NOMO-1 (cell line): ENCODE results near the gene RNF34.
"Not testable (repeated sequence)": the region's sequence is repeated elsewhere in the genome, so short reads cannot be mapped to it uniquely, and the experiment has no call there.

Experiments
- DNase-seq, 2 experiments: peaks; one replicate each; lab custom pipeline; 2025; ENCODE audit not compliant: unreplicated experiment in 2 of 2; lab: John Stamatoyannopoulos, UW

Gene RNF34

DNA sequence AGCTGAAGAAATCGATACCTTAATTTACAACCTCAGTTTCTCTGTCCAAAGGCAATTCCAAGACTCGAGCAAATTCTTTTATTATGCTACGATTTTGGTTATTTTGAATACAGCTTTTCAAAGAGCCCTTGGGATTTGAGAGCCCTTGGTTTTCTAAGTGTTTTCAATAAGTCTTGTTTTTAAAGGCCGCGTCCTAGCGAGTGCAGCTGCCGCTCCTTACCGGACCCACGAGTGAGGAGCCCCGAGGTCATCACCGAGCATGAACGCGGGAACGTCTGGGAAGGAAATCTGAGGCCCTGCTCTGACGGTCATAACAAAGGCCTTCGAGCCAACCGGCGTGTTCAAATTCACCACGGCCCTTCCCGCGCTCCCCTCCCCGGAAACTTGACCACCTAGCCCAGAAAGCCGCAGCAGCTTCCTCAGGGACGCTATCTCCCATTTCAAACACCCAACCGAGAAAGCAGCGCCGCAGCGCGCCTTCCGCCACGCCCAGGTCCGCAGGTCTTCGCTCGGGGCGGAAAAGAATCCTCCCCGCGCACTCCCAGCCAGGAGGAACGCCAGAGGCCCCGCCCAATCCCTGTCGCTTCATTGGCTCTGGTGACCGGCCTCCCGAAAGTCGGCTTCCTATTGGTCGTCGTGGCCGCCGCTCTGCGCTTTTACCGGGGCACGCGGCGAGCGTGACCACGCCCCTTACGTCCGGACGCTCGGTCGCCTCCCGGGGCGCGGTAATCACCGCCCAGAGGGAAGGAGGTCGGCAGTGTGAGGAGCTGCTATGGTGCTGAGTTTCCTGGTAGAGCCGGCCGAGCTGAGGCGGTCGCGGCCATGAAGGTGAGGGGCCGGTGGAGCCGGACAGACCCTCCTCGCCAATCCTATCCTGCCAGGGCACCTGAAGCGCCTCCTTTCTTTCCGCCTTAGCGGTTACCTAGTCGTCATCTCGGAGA lies at the start of gene RNF34:
TSS of gene RNF34 (plus strand) at position 728 of the 941 bp plus-strand sequence. CDS start at position 823, 95 bp downstream.
- DNase-seq, result peak; percentile 98 to 99

DNA sequence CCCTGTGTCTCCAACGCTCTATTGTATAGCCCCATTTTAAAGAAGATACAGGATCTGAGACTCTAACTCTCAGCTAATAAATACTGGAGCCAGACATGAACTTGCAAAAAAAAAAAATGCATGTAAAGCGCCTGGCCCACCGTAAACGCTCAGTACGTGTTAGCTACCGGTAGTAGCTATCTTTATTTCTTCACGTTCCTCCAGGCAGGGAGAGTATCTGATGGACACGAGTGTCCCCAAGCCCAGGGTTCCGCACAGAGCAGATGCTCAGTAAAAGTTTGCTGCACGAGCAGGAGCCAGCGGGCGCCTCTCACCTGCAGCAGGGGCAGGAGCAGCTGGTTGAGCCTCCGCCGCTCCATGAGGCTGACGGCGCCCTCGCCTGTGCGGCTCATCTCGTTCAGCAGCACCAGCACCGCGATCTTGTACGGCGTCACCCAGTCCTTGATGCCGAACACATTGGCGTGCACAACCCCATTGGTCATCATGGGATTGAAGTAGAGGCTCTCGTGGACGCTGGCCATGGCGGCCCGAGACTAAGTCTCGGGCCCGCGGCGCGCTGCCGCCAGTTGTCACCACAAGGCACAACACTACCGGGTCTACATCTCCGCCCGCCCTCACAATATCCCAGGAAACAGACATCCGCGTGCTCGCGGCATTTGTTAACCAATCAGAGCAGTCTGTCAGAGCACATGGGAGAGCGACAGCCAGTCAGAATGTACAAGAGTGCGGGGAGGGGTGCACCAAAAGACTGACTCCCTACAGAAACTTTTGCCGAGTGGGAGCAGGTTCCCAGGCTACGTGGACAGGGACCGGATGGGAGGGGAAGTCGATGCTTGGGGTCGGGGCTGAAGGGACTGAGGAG lies 47.9 kb upstream of the RNF34 start, which contains the start of gene ANAPC5:
TSS of gene ANAPC5 (minus strand) at position 592 of the 862 bp plus-strand sequence. CDS start at position 521, 71 bp downstream.
- peak; percentile 97 to 99 for DNase-seq

DNA sequence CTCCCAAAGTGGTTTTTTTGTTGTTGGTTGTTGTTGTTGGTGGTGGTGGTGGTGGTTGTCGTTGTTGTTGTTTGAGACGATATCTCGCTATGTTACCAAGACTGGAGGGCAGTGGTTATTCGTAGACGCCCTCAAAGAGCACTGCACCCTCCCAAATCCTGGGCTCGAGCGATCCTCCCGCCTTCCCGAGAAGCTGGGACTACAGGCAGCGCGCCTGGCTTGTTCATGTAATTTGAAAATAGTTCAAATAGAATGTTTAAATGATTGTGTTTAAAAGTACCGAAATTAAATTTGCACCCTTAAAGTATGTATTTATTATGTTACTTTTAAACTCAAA lies 47.3 kb upstream of the RNF34 start:
- DNase-seq, result no peak

GRCh38 chr12:121355818-121356217 lies 44.1 kb upstream of the RNF34 start:
- DNase-seq, result no peak

- DNase-seq, result no peak
Measured at GRCh38 chr12:121356657-121357056, 43.3 kb upstream of the RNF34 start.

- DNase-seq, result no peak
Measured at GRCh38 chr12:121357331-121357730, 42.6 kb upstream of the RNF34 start.

- DNase-seq, result no peak
Measured at GRCh38 chr12:121358073-121358472, 41.8 kb upstream of the RNF34 start.

DNA sequence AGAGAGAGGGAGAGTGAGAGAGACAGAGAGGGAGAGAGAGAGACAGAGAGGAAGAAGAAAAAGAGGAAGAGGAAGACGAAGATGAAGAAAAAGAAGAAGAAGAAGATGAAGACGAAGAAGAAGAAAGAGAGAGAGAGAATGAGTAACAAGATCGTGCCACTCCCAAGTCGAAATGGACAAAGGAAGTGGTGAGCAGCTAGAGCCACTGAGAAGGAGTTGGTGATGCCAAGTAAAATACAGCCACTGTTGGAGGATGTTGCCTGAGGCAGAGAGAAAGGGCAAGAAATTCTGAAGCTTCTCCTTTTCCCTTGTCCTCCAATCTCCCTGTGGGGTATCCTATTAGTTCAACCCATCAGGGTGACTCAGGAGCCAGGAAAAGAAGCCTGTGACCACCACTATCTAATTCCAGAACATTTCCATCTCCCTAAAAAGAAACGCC lies 35.2 kb upstream of the RNF34 start:
- DNase-seq, result peak in 1 of 2 experiments; percentile 12

- DNase-seq, result no peak
Measured at GRCh38 chr12:121365416-121366062, 34.4 kb upstream of the RNF34 start.

GRCh38 chr12:121366063-121366459 lies 33.9 kb upstream of the RNF34 start:
- no peak for DNase-seq

DNA sequence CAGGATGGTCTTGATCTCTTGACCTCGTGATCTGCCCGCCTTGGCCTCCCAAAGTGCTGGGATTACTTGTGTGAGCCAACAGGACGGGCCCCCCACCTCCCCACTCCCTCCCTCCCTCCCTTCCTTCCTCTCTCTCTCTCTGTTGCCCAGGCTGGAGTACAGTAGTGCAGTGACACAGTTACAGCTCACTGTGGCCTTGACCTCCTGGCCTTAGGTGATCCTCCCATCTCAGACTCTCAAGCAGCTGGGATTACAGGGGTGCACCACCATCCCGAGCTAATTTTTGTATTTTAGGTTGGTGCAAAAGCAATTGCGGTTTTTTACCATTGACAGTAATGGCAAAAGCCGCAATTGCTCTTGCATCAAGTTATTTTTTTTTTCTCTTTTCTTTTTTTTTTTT lies 28.5 kb upstream of the RNF34 start:
- DNase-seq, result no peak

DNA sequence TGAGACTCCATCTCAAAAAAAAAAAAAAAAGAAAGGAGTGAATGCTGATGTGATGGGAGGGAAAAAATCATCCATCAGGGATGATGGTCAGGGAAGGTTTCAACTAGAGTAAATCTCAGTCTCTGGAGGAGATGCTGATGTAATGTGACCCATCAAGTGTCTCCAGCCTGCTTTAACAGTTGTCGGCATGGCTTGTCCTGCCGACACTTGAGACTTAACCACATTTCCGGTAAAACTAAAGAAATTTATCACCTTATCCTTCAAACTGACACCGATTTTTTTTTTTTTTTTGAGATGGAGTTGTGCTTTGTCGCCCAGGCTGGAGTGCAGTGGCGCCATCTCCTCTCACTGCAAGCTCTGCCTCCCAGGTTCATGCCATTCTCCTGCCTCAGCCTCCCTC lies 26.2 kb upstream of the RNF34 start:
- DNase-seq, result no peak

DNA sequence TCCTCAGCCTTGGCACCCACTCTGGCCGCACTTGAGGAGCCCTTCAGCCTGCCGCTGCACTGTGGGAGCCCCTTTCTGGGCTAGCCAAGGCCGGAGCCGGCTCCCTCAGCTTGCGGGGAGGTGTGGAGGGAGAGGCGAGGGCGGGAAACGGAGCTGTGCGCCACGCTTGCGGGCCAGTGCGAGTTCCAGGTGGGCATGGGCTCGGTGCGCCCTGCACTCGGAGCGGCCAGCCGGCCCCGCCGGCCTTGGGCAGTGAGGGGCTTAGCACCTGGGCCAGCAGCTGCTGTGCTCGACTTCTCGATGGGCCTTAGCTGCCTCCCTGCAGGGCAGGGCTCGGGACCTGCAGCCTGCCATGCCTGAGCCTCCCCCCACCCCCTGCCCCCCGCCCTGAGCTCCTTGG lies 25.6 kb upstream of the RNF34 start:
- DNase-seq, result not testable (repeated sequence)

- not testable (repeated sequence) for DNase-seq
Measured at GRCh38 chr12:121374945-121375584, 24.9 kb upstream of the RNF34 start.

- DNase-seq, result no peak
Measured at GRCh38 chr12:121376754-121377697, 22.9 kb upstream of the RNF34 start.

DNA sequence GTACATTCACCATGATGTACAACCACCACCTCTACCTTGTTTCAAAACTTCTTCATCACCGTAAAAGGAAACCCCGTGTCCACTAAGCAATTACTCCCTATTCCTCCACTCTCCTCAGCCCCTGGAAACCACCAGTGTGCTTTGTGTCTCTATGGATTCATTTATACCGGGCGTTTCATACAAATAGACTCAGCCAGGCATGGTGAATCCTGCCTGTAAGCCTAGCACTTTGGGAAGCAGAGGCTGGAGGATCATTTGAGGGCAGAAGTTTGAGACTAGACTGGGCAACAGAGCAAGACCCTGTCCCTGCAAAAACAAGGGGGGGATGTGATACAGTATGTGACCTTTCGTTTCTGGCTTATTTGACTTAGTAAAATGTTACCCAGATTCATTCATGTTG lies 21.2 kb upstream of the RNF34 start:
- DNase-seq, result no peak

DNA sequence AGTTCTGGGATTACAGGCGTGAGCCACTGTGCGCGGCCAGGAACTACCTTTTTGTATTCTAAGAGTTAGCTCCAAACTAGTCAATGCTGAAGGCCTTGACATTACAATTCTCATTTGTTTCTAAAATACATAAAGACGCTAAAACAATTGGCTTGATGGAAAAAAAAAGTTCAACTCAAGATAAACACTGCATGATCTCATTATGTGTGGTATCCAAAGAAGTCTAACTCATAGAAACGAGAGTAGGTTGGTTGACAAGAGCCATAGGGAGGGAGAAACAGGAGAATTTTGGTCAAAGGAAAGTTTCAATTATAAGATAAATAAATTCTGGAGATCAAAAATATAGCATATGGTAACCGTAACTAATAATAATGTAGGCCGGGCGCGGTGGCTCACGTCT lies 20.0 kb upstream of the RNF34 start:
- DNase-seq, result no peak

DNA sequence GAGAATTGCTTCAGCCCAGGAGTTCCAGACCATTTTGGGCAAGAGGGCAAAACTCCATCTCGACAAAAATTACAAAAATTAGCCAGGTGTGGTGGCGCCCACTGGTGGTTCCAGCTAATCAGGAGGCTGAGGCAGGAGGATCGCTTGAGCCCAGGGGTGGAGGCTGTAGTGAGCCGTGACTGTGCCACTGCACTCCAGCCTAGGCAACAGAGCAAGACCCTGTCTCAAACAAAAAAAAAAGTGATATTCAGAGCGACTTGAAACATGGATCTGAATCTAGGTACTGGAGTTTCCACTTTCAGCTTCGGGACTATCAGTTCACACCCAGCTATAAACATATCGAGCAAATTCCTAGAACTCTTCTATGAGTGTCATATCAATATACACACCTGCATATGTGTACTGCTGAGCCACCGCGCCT lies 16.3 kb upstream of the RNF34 start:
- DNase-seq, result no peak

DNA sequence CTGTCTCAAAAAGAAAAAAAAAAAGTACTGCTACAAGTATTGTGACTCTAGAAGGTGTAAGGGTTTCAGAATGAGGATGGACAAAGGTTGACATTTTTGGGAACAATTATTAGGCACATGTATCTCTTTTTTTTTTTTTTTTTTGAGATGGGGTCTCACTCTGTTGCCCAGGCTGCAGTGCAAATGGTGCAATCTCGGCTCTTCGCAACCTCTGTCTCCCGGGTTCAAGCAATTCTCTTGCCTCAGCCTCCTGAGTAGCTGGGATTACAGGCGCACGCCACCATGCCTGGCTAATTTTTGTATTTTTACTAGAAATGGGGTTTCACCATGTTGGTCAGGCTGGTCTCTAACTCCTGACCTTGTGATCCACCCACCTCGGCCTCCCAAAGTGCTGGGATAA lies 15.0 kb upstream of the RNF34 start:
- DNase-seq, result not testable (repeated sequence)
